Stomach (tissue), 4 donors: Measurements from ENCODE around the gene SPINK2.

Experiments used
- CTCF ChIP-seq, 7 experiments: fragments of 450-650 bp in 4 of 7; fragments of 200-600 bp in 3 of 7; sonication (generic) in 3 of 7; IDR thresholded peaks; one replicate each; pipeline ENCODE4 v1.5.1; 2016 to 2019; ENCODE audit warnings: antibody characterized with exemption in 7 of 7, control low read depth in 2 of 7, mild to moderate bottlenecking in 1 of 7
- POLR2AphosphoS5 ChIP-seq, 3 donors: sonication (generic); formaldehyde crosslinking; IDR thresholded peaks; one replicate each; pipeline ENCODE4 v1.6.1; 2016; ENCODE audit warnings: antibody characterized with exemption in 3 of 3

- no peak for TF ChIP-seq CTCF (IDR thresholded peaks at IDR 0.05)
- TF ChIP-seq POLR2AphosphoS5 (IDR thresholded peaks at IDR 0.05), result no peak
Observed at GRCh38 chr4:56799161-56799759, 22.2 kb downstream of the SPINK2 start.
